Activated CD4-positive, alpha-beta T cell treated with anti-CD3 and anti-CD28 coated beads, Interleukin-2, amount 50 U/mL, for 16 hours (primary cell): ENCODE results near the gene ISG20L2.

Source experiments
- DNase-seq: peaks from one replicate; pipeline ENCODE4 v3.0.0-alpha.2; 2020

Gene ISG20L2

DNA sequence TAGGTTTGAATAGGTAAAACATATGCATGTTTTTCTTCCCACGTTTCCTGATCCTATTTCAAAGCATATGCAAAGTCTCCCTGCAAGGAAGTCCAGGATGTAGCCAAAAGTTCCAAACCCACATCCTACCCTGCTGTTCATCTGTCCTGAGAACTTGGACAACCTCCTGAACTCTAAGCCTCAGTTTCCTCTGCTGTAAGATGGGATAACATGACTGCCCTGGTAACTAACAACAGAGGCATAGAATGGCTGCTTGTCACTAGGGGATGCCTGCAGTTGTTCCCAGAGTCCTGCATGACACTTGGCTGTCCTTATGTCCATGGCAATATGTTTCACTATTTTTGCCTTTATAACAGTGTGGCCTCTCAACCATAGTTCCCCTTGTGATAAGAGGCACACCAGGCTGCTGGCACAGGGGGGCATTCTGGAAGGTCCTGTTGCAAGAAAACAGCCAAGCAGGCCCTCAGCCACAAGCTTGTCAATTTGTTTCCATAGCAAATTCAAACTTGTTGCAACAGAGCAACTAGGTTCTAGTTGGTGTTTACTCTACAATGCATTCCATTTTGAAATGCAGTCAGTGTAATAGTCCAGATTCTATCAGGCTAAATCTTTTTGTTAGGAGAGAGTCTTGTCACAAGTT, 24.4 kb upstream of the ISG20L2 start:
- no peak for DNase-seq

DNA sequence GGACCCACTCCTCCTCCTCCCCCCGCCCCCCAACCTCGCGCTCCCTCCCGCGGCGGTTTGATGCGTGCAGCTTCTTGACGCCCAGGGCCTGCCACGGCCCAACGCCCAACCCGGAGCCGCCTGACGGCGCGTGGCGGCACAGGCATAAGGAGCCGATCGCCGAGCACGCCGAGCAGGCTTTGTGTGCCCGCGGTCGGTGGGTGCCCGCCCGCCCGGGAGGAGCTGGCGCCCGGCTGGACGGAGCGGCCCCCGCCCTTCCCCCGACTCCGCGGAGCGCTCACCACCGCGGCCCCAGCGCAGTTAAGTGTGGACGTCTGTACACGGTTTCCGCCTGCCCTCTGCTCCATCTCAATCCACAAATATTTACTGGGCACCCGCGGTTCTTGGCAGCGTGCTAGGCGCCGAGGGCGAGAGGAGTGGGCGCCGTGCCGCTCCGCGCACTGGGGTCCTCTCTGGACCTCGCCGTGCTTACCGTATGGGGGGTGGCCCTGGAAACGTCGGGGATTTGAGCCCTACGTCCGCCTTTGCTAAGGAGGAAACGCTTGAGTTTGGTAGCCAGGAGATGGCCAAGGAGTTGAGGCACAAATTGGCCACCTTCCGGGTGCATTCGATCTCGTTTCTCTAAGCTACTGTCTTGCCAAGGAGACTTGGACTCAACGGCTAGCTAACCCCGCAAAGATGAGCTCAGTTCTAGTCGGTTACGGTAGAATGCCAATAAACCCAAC, 23.4 kb upstream of the ISG20L2 start:
- peak; percentile 99 for DNase-seq

- no peak for DNase-seq
Measured at GRCh38 chr1:156751451-156751756, 22.8 kb upstream of the ISG20L2 start, which contains the start of gene HDGF. Gene HDGF (minus strand): TSS chr1:156751675. CDS start chr1:156751429, 246 bp downstream.

- DNase-seq: no peak
Measured at GRCh38 chr1:156750711-156751450, 22.3 kb upstream of the ISG20L2 start.

GRCh38 chr1:156750191-156750672, 21.7 kb upstream of the ISG20L2 start:
- no peak for DNase-seq

DNA sequence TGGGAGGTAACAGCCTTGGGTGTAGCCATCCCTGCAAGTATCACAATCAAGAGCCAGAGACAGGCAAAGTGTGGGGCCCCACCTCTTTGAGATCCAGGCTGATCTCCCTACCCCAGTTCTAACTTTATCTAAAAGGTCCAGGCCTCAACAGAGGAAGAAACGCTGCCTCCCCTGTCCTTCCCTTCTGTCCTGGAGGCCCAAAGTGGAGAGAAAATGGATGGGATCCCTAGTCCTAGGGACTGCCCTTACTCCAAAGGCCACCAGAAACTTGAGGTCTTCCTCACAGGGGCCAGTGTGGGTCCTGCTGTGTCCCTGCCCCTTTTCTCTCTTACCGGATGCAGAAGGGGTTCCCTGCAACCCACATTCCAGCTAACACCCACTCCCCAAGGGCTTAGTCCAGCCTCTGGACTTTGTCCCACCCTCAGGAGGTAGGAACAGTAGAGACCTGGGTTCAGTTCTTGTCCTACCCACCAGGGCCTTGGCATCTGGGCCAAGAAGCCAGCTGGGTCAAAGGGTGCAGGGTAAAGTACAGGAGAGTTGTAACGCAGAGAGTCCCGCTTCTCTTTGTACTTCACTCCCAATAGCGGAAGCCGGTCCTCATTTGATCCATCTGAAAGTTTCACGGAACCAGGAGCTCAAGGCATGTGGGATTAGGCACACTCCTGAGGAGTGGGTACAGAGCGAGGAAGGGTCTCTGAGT, 21.0 kb upstream of the ISG20L2 start:
- DNase-seq: no peak

DNA sequence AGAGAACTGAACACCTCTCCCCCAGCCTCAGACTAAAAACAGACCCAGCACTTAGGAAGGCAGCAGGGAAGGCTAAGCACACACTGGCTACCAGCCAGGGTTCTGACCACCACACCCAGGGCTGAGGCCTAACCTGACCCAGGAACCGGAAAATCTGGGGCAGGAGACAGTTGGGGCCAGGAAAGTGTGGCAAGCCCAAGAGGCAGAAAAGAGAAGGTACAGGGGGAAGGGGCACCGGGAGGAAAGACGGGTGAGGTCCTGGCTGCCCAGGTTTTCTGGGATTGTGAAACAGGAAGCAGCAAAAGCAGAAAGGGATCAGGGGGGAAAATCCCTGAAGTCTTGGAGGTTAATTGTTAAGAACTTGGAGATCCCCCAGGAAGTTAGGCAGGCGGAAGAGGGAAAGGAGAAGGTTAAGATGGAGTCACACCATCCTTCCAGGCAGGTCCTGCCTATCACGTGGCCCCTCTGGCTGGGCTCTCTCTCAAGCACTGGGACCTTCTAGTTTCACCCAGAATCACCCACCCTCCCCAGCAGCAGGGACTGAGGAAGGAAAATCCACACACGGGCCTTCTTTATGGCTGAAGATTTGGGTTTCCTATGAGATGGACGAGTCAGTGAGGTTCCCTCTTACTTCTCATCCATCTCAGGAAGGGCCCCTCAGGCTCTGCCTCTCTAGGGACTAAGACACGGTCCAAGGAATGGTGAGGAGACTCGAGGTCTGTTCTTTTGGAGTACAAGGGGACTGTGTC, 20.3 kb upstream of the ISG20L2 start:
- DNase-seq: peak; percentile 47

DNA sequence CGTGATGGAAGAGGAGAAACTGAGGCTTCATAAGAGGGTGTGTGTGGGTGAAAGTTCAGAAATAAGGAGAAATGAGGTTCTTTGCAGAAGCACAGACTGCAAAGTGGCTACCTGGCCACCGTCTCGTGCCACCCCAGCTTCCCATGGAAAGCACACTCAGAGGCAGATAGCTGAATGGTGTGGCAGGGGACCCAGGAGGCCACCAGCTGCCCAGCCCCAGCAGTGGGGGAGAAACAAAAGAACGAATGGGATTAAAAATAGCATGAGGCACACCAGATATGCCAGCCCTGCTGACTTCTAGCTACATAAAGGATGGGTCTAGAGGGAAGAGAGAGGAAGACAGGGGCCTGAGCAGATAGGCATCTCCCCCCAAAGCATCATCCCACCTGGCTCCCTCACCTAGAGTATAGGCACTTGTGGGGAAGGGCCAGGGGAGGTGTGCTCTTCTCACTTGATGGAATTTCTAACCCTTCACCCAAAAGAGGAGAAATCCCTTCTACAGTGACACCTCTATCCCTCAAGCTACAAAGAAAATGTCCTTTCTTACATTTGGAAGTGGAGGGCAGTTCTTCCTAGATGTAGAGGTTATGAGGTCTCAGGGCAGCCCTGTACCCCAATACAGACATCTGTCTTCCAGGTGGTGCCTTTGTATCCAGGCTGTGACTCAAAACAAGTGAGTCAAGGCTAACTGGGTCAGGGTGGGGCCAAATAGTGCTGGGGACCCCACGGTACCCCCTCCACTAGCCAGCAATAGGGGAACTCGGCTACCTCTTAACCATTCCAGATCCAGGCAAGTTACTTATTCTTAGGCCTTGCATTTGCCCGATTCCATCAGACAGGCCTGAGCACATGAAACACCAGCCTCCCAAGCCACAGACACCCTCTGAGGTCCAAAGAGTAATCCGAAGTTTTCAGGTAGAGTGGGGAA, 19.4 kb upstream of the ISG20L2 start:
- no peak for DNase-seq

DNA sequence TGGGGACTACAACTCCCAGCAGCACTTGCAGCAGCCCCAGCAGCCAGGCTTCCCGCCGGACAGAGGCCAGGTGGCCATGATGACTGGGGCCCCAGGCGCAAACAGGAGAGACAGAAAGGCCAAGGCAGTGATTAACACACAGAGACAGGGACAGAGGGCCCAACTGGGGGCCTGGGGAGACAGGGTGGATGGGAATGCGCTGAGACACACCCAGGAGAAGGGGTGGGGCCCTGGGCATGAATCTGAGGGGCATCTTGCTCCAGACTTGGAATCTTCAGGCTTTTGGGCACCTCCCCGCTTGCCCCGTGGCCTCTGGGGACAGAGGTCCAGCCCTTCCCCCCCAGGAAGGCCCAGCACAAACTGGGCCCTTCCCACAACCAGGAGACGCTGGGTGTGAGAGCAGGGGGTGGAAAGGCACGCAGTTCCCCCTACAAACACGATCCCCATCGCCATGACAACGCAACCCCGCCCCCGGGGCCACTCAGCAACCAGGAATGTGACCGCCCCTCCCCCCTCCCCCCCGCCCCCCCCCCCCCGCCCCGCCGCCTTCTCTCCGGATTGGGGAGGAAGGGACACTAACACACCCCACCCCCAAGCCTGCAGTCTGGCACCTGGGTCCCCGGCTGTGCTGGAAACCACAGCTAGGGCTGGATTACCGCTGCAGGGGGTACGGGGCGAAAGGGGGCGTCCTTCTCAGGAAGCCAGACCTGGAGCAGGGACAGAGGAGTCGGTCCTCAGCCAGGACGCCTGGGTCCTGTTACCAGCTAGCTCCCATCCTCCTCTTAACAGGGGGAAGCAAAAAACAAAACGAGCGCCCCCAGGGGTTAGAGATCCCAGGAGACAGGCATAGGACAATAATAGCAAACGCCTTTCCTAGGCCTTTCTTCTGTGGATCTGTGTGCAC, 18.4 kb upstream of the ISG20L2 start:
- DNase-seq: peak; percentile 60

GRCh38 chr1:156746406-156746727, 17.8 kb upstream of the ISG20L2 start:
- no peak for DNase-seq

- no peak for DNase-seq
Measured at GRCh38 chr1:156745881-156746280, 17.3 kb upstream of the ISG20L2 start.

DNA sequence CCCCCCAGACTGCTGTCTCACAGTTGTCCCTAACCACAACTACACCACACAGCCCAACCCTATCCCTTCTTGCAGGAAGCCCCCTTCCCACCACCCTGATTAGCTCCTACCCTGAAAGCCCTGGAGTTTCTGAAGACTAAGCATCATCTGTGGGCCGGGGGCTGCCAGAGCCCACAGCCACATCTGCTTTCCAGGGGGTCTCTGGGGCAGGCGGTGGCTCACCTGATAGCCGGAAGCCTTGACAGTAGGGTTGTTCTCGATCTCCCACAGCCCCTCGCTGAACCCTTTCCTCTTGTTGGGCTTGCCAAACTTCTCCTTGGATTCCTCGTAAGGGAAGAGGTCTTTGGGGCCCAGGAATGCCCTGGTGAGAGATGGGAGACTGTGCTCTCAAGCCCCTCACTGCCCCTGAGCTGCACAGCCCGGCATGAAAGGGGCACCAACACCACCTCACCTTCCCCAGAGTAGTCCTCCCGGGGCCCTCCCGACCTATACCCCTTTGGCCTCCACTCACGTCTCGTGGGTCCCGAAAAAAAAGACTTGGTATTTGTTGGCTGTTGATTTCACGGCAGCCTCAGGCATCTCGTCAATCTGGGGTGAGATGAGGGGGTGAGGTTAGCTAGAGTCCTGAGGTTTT, 16.3 kb upstream of the ISG20L2 start:
- DNase-seq: no peak

- no peak for DNase-seq
Measured at GRCh38 chr1:156744344-156744743, 15.8 kb upstream of the ISG20L2 start.

DNA sequence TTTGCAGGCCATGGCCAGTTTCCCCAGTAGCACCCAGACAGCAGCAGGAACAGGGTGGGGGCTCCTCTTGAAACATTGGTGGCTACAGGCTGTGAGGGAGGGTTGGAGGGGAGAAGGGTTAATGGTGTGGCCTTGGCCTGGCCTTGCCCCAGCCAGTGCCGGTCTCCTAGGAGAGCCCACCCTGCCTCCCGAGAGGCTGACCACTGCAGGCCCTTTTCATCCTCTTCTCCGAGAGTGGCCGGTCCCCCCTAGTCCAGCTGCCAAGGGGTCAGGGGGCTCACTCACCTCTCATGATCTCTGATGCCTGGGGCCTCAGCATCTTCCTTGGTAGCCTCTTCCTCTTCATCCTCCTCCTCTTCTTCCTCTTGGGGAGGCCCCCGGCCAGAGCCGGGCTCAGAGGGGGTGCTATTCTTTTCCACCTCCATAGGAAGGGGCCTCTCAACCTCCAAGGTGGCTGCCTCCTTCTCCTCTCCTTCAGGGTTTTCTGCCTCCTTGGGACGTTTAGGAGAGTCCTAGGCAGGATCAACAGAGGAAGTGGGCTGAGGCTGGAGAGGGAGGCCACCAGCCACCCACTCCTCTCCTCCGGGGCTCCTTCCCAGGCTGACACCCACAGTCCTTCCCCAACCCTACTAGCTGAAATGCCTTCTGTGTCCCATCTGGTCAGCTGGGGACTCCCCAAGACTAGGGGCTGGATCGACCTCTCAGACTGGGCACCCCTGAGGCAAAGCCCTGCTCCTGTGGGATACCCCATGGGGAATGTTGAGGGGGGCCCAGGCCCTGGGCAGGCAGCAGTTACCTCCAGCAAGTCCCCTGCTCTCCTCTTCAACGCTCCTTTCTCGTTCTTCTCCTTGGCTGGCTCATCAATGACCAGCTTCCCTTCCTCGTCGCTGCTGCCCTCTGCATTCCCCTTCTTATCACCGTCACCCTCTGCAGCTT, 15.1 kb upstream of the ISG20L2 start:
- no peak for DNase-seq

DNA sequence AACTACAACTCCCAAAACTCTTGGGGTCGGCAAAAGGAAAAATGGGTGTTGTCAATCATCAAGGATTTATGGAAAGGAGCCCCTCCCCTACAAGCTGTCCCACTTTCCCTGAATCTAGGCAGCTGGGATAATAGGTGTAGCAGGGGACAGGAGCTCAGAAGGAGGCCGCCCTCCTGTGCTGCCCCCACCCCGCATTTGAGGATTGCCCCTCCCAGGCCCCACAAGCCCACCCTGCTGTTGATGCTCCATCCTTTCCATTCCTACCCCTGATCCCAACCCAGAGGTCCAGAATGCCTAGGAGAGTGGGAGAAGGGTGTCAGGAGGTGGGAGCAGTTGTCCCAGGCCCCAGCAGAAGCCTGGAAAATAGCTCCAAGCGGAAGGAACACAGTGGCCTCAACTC, 14.2 kb upstream of the ISG20L2 start:
- DNase-seq: no peak

- no peak for DNase-seq
Measured at GRCh38 chr1:156742017-156742416, 13.5 kb upstream of the ISG20L2 start.

- DNase-seq: no peak
Measured at GRCh38 chr1:156741481-156741983, 13.0 kb upstream of the ISG20L2 start.

DNA sequence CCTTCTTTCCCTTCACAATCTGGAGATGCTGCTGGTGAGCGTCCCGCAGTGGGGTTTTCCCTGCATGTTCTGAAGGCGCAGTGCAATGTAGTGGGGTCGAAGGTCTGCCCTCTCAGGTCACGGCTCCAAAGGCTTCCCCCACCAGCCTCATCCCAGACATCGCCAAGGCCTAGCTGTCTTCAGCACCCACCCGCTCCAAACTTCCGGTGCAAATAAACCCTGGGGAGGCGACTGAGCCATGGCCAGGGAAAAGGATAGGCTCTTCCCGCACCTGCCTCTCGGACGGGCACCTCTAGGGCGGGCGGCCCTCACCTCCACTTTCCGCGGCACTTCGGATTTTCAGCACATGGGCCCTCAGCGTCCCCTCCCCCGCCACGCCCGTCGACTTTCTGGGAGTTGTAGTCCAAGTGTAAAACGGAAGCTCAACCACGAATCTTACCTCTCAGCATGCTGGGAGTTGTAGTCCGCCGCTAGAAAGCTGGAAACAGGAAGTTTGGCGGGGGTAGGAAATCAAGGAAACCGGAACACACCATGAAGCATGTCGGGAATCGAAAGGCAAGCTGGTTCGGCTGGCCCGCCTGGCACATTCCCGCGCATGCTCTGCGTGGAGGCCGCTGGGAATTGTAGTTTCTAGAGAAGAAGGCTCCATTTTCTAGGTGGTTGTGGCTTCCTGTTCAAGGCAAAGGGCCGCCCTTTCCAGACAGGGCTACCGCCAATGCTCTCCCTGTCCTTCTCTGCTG, 12.3 kb upstream of the ISG20L2 start, which contains the start of gene MRPL24:
Gene MRPL24 (minus strand): TSS at position 348 of the 740 bp plus-strand sequence. CDS start 2,384 bp downstream, outside the sequence.
- DNase-seq: peak; percentile 100
